Retinal pigment epithelial cell (primary cell): ENCODE data around the gene DACT1.
"Not testable (repeated sequence)": the region's sequence is repeated elsewhere in the genome, so short reads cannot be mapped to it uniquely, and the experiment has no call there.

Source experiments
- DNase-seq: peaks from one replicate; pipeline ENCODE4 v3.0.0-alpha.2; 2010; ENCODE audit warnings: low read depth
- H3K4me3 ChIP-seq: 2 replicates; pipeline ENCODE4 v1.5.1; 2011; ENCODE audit warnings: mild to moderate bottlenecking, low read length, control low read depth, moderate library complexity
- TF ChIP-seq, protein P1 (sequence below): conservative IDR thresholded peaks from 2 replicates; pipeline ENCODE4 v1.5.1; 2011; ENCODE audit warnings: low read depth, low read length, control low read depth, inconsistent platforms

Gene DACT1, protein sequence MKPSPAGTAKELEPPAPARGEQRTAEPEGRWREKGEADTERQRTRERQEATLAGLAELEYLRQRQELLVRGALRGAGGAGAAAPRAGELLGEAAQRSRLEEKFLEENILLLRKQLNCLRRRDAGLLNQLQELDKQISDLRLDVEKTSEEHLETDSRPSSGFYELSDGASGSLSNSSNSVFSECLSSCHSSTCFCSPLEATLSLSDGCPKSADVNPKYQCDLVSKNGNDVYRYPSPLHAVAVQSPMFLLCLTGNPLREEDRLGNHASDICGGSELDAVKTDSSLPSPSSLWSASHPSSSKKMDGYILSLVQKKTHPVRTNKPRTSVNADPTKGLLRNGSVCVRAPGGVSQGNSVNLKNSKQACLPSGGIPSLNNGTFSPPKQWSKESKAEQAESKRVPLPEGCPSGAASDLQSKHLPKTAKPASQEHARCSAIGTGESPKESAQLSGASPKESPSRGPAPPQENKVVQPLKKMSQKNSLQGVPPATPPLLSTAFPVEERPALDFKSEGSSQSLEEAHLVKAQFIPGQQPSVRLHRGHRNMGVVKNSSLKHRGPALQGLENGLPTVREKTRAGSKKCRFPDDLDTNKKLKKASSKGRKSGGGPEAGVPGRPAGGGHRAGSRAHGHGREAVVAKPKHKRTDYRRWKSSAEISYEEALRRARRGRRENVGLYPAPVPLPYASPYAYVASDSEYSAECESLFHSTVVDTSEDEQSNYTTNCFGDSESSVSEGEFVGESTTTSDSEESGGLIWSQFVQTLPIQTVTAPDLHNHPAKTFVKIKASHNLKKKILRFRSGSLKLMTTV

DNA sequence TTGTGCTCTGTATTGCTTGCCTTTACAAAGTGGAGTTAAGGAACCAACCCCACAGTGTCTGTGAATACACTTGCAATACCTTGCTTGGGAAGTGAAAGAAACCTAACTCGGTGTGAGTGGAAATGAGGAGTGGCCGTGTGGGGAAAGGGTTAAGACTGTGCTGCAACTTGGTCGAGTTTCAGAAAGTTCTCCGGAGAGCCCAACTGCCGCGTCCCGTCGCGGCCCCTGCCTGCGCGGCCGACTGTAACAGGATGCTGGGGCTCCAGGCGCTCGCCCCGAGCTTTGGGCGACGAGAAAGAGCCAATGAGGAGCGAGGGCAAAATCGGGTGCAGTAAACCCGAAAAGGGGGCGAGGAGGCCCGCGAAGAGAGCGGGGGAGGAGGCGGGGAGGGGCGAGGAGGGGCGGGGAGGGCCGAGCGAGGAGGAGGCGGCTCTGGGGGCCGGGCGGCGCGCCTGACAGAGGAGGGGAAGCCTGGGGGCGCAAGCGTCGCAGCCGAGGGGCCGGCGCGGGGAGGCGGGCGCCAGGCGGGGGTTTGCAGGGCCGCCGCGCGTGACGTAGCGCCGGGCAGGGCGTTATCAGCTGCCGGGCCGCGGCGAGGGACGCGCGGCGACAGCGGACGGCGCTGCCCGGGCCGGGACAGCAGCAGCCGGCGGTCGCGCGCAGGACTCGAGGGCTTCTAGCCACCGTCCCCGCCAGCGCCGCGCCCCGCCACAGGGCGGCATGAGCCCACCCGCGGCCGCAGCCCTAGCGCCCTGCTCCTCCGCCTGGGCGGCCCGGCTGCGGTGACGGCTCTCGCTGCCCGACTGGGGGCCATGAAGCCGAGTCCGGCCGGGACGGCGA, at the start of gene DACT1:
Gene DACT1, plus strand, starts transcription at position 572 of the 840 bp plus-strand sequence. Its CDS starts 241 bp downstream, at position 813.
- TF ChIP-seq, protein P1, sequence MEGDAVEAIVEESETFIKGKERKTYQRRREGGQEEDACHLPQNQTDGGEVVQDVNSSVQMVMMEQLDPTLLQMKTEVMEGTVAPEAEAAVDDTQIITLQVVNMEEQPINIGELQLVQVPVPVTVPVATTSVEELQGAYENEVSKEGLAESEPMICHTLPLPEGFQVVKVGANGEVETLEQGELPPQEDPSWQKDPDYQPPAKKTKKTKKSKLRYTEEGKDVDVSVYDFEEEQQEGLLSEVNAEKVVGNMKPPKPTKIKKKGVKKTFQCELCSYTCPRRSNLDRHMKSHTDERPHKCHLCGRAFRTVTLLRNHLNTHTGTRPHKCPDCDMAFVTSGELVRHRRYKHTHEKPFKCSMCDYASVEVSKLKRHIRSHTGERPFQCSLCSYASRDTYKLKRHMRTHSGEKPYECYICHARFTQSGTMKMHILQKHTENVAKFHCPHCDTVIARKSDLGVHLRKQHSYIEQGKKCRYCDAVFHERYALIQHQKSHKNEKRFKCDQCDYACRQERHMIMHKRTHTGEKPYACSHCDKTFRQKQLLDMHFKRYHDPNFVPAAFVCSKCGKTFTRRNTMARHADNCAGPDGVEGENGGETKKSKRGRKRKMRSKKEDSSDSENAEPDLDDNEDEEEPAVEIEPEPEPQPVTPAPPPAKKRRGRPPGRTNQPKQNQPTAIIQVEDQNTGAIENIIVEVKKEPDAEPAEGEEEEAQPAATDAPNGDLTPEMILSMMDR, result no peak
- DNase-seq, result no peak

DNA sequence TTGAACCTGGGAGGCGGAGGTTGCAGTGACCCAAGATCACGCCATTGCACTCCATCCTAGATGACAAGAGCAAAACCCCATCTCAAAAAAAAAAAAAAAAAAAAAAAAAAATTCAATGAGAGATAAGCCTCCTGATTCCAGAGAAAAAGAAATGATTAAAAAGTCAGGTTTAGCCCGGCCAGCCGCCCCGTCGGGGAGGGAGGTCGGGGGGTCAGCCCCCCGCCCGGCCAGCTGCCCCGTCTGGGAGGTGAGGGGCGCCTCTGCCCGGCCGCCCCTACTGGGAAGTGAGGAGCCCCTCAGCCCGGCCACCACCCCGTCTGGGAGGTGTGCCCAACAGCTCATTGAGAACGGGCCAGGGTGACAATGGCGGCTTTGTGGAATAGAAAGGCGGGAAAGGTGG, 49.4 kb upstream of the DACT1 start:
- DNase-seq, H3K4me3 ChIP-seq: not testable (repeated sequence)

More for the DNA sequence above, at the start of gene DACT1:
- H3K4me3 ChIP-seq, result peak within 1 kb of the TSS; percentile 67

DNA sequence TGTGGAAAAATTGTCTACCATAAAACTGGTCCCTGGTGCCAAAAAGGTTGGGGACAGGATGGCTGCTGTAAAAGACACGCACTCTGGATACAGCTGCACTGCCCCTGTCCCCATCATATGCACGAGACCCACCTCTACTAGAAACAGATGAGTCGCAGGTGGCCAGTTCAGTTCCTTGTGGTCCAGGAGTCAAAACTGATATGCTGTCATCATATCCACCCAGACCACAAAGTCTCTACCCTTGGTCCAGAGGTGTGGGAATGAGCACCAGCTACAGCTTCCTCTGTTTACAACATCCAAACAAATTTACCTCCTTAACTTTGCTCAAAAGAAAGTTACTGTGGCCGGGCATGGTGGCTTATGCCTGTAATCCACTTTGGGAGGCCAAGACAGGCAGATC, 43.8 kb upstream of the DACT1 start:
- H3K4me3 ChIP-seq, result no peak overlapping the region
- TF ChIP-seq, protein P1, result no peak
- no peak for DNase-seq

DNA sequence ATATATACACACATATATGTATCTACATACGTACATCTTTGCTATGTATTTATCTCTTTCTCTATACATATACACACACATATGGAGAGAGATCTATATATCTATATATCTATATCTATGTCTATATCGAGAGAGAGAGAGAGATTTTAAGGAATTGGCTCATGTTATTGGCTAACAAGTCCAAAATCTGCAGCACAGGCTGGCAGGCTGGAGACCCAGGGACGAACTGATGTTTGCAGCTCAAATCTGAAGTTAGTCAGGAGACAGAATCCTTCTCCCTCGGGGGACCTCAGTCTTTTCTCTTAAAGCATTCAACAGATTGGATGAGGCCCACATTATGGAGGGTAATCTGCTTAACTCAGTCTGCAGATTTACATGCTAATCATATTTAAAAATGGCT, 40.7 kb upstream of the DACT1 start:
- H3K4me3 ChIP-seq, result no peak overlapping the region
- DNase-seq, result no peak
- TF ChIP-seq, protein P1, result no peak

DNA sequence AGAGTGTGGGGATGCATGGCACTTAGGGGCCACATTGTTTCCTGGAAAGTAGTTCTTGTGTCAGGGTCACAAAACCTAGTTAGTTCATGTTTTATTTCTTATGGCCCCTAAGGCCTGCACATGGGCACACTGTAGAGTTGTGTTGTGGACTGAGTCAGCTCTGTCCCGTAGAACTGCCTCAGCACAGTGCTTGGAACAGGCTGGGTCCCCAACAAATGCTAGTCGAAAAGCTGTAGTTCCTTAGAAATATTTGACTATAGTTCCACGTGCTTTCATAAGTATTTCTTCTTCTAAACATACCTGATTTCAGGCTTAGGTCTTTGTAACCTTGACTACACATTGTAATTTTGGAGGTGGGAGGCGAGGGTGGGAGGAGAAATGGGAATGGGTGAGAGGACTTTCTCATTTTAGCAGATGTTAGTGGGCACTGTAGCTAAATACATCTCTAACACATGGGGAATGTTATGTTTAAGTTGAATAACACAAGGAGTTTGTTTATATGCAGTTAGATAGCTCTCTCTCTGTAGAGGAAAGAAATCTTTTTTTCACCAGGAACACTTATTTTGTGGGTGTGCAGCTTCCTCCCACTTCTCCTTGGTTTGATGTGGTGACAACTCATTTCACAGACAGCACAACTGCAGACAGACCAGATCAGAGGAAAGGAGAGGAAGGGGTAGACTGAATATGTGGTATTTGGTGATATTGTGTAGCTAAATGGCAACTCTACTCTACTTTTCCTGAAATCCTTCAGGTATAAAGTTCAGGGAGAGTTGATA, 39.5 kb upstream of the DACT1 start:
- TF ChIP-seq, protein P1, result no peak
- DNase-seq, result no peak
- H3K4me3 ChIP-seq, result no peak overlapping the region

DNA sequence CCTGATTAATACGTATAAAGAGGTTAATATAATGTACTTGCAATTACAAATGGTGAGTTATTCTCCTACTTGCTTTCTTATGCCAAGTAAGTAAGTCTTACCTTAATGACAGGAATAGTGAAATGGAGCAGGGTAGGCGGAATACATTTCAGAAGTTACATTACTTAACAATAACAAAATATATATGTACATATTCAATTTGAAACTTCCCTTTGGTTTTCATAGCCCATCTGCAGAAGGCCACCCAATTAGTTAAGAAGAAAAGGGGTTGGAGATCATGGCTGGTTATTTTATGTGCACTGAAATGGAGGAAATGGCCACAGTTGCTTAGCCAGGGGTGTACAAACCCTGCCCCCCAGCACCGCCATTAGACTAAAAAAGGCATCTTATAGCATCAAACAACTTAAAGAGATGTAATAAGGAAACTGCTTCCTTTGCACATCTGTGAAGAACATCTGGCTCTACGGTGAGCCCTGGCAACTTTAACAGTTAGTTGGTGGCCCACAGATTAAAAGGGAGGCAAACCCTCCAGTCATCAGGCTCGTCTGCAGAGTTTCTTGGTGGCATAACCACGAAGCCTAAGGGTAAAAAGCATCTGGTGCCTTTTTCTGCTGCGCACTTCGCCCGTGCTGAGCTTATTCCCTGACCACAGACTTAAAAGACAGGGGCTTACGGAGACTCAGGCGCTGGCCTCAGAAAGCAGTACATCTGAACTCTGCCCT, 38.8 kb upstream of the DACT1 start:
- DNase-seq, result no peak
- TF ChIP-seq, protein P1, result no peak

More for the DNA sequence above, 38.8 kb upstream of the DACT1 start:
- H3K4me3 ChIP-seq, result no peak overlapping the region
